ENCODE measurements around the gene NELL1. TPM values are rescaled to one million over a fixed set of nuclear protein-coding genes. Genes with fewer than 3 reads are reported as not detected.

Gene NELL1
- total RNA-seq, 2 donors from 2014 or later, result 0.09 to 0.11 TPM

GRCh38 chr11:21428796-21429195 is 759.4 kb downstream of the NELL1 start:
- no peak for TF ChIP-seq CTCF (conservative IDR thresholded peaks at IDR 0.05)
- Histone ChIP-seq H3K4me1 (ENCODE audit: control insufficient read depth, insufficient read depth, low read length) (peaks cover 3% of the 10 kb centered on the region), H3K9ac (ENCODE audit: extremely low read depth, low read length, poor library complexity, severe bottlenecking) (no peak overlapping the region), H3K4me3 (ENCODE audit: low read length) (no peak overlapping the region), H3K27me3 (ENCODE audit: control insufficient read depth, insufficient read depth, low read length, poor library complexity, severe bottlenecking) (no peaks in the 10 kb centered on the region), H3K36me3 (ENCODE audit: control insufficient read depth, insufficient read depth, low read length) (no peaks in the 10 kb centered on the region), H3K9me3 (ENCODE audit: control insufficient read depth, low read length) (no peaks in the 10 kb centered on the region), H3K27ac (ENCODE audit: low read depth, low read length) (no peak overlapping the region)
- Mint-ChIP-seq H3K27ac (no peak overlapping the region), H3K4me3 (no peak overlapping the region), H3K27me3 (ENCODE audit: insufficient read depth) (no peaks in the 10 kb centered on the region), H3K36me3 (ENCODE audit: low read depth) (no peaks in the 10 kb centered on the region), H3K4me1 (peaks cover 4% of the 10 kb centered on the region), H3K9me3 (no peaks in the 10 kb centered on the region)
- no peak for DNase-seq
- WGBS, 2 experiments (ENCODE audit: insufficient coverage in 1 of 2, insufficient read length in 1 of 2), result 92% methylated on average over 1 of the region's 1 CpG; no CpG with 5 or more reads in 1 of the 2 experiments

GRCh38 chr11:21429401-21429800 is 760.0 kb downstream of the NELL1 start:
- Mint-ChIP-seq H3K4me3 (no peak overlapping the region), H3K27ac (no peak overlapping the region), H3K4me1 (peaks cover 4% of the 10 kb centered on the region), H3K9me3 (no peaks in the 10 kb centered on the region), H3K36me3 (ENCODE audit: low read depth) (no peaks in the 10 kb centered on the region), H3K27me3 (ENCODE audit: insufficient read depth) (no peaks in the 10 kb centered on the region)
- no peaks in the 10 kb centered on the region for H3K27me3 ChIP-seq (ENCODE audit: control insufficient read depth, insufficient read depth, low read length, poor library complexity, severe bottlenecking)
- no peak overlapping the region for H3K4me3 ChIP-seq (ENCODE audit: low read length)
- no peak overlapping the region for H3K9ac ChIP-seq (ENCODE audit: extremely low read depth, low read length, poor library complexity, severe bottlenecking)
- DNase-seq, result no peak
- no peak for TF ChIP-seq CTCF (conservative IDR thresholded peaks at IDR 0.05)
- H3K27ac ChIP-seq (ENCODE audit: low read depth, low read length), result no peak overlapping the region
- H3K9me3 ChIP-seq (ENCODE audit: control insufficient read depth, low read length), result no peaks in the 10 kb centered on the region
- no peaks in the 10 kb centered on the region for H3K36me3 ChIP-seq (ENCODE audit: control insufficient read depth, insufficient read depth, low read length)
- H3K4me1 ChIP-seq (ENCODE audit: control insufficient read depth, insufficient read depth, low read length), result peaks cover 3% of the 10 kb centered on the region

- H3K4me1 ChIP-seq (ENCODE audit: control insufficient read depth, insufficient read depth, low read length), result peaks cover 3% of the 10 kb centered on the region
- no peak overlapping the region for H3K27ac Mint-ChIP-seq
- H3K9ac ChIP-seq (ENCODE audit: extremely low read depth, low read length, poor library complexity, severe bottlenecking), result no peak overlapping the region
- H3K36me3 ChIP-seq (ENCODE audit: control insufficient read depth, insufficient read depth, low read length), result no peaks in the 10 kb centered on the region
- H3K9me3 ChIP-seq (ENCODE audit: control insufficient read depth, low read length), result no peaks in the 10 kb centered on the region
- no peaks in the 10 kb centered on the region for H3K27me3 ChIP-seq (ENCODE audit: control insufficient read depth, insufficient read depth, low read length, poor library complexity, severe bottlenecking)
- peaks cover 4% of the 10 kb centered on the region for H3K4me1 Mint-ChIP-seq
- no peak for DNase-seq
- no peaks in the 10 kb centered on the region for H3K9me3 Mint-ChIP-seq
- H3K4me3 Mint-ChIP-seq, result no peak overlapping the region
- 91 to 100% methylated on average over 3 of the region's 3 CpGs for WGBS, 2 experiments (ENCODE audit: insufficient coverage in 1 of 2, insufficient read length in 1 of 2)
- no peaks in the 10 kb centered on the region for H3K27me3 Mint-ChIP-seq (ENCODE audit: insufficient read depth)
- H3K27ac ChIP-seq (ENCODE audit: low read depth, low read length), result no peak overlapping the region
- TF ChIP-seq CTCF (conservative IDR thresholded peaks at IDR 0.05), result no peak
- H3K36me3 Mint-ChIP-seq (ENCODE audit: low read depth), result no peaks in the 10 kb centered on the region
- H3K4me3 ChIP-seq (ENCODE audit: low read length), result no peak overlapping the region
Measured at GRCh38 chr11:21430537-21430936, 761.2 kb downstream of the NELL1 start.
